RWPE1 (cell line): ENCODE data around the gene SPEF1.

Experiments used
- CTCF ChIA-PET: fragments of 350-600 bp; sonication (Branson Sonifier 250); formaldehyde crosslinking; extraction: SDS; loops from one replicate; lab custom pipeline; 2021; lab: Yijun Ruan, JAX
- POLR2A ChIA-PET: fragments of 400-600 bp; formaldehyde crosslinking; extraction: SDS; loops from one replicate; lab custom pipeline; 2020; ENCODE audit warnings: antibody characterized with exemption; ENCODE audit not compliant: low non-redundant PET; lab: Yijun Ruan, JAX
- DNase-seq: peaks from one replicate; pipeline ENCODE4 v3.0.0; 2012; ENCODE audit warnings: low spot score
- H3K27ac ChIP-seq: fragments of 450-650 bp; 2 replicates; pipeline ENCODE4 v1.5.1; 2017
- CTCF ChIP-seq: fragments of 450-650 bp; conservative IDR thresholded peaks from 2 replicates; pipeline ENCODE4 v1.5.1; 2017; ENCODE audit warnings: low read depth, mild to moderate bottlenecking

The SPEF1 gene

GRCh38 chr20:3757268-3757667, 24.0 kb downstream of the SPEF1 start:
- no peak for DNase-seq
- no peak overlapping the region for H3K27ac ChIP-seq
- CTCF ChIA-PET = interaction anchor here (0.6 to 3.1 kb wide), 2 partner anchors 46 to 98 kb away, joined by 3 to 9 read pairs; no protein-coding TSS in a partner anchor
- POLR2A ChIA-PET = interaction anchor here (0.7 to 1.0 kb wide), 2 partner anchors 8 to 10 kb away, joined by 3 to 5 read pairs; partner anchors contain the start of gene ADISSP
- no peak for TF ChIP-seq CTCF

GRCh38 chr20:3755814-3756480, 25.3 kb downstream of the SPEF1 start:
- POLR2A ChIA-PET = no interaction called here
- DNase-seq = no peak
- H3K27ac ChIP-seq = no peak overlapping the region
- CTCF ChIA-PET = interaction anchor here (1.0 to 3.1 kb wide), 3 partner anchors 11 to 45 kb away, joined by 3 to 9 read pairs (median 3); no protein-coding TSS in a partner anchor
- no peak for TF ChIP-seq CTCF

GRCh38 chr20:3755269-3755668, 26.0 kb downstream of the SPEF1 start:
- H3K27ac ChIP-seq = peak overlapping the region; percentile 36
- POLR2A ChIA-PET = no interaction called here
- no peak for TF ChIP-seq CTCF
- CTCF ChIA-PET = interaction anchor here (1.0 to 1.2 kb wide), 2 partner anchors 10 to 14 kb away, joined by 3 read pairs; no protein-coding TSS in a partner anchor
- DNase-seq = no peak

- CTCF ChIA-PET = interaction anchor here (1.0 kb wide), 1 partner anchor 94 kb away, joined by 3 read pairs; no protein-coding TSS in a partner anchor
- POLR2A ChIA-PET = no interaction called here
Measured at GRCh38 chr20:3754276-3754630, 27.0 kb downstream of the SPEF1 start.

GRCh38 chr20:3753501-3754275, 27.6 kb downstream of the SPEF1 start:
- ChIA-PET CTCF (interaction anchor here (0.6 to 1.5 kb wide), 5 partner anchors 10 to 154 kb away, joined by 3 to 5 read pairs (median 3); no protein-coding TSS in a partner anchor), POLR2A (no interaction called here)
- peak overlapping the region; percentile 36 for H3K27ac ChIP-seq
- no peak for DNase-seq
- no peak for TF ChIP-seq CTCF

More at GRCh38 chr20:3754276-3754630, 27.0 kb downstream of the SPEF1 start:
- no peak for DNase-seq
- peak overlapping the region; percentile 36 for H3K27ac ChIP-seq
- no peak for TF ChIP-seq CTCF

GRCh38 chr20:3753098-3753497, 28.1 kb downstream of the SPEF1 start:
- peak overlapping the region; percentile 23; the same call in 1 of the 2 replicates for H3K27ac ChIP-seq
- peak; percentile 71 for TF ChIP-seq CTCF
- no peak for DNase-seq
- POLR2A ChIA-PET = no interaction called here
- CTCF ChIA-PET = interaction anchor here (0.6 to 1.5 kb wide), 9 partner anchors 9 to 153 kb away, joined by 3 to 7 read pairs (median 4); partner anchors contain the start of gene ADISSP
